CD14-positive monocyte (primary cell): ENCODE data around the gene SHLD1. TPM values are rescaled to one million over a fixed set of nuclear protein-coding genes. Genes with fewer than 3 reads are reported as not detected.

Experiments used
- DNase-seq, 3 donors: peaks; one replicate each; pipeline ENCODE4 v3.0.0-alpha.2; 2011 to 2022
- H2AFZ ChIP-seq: 2 replicates; pipeline ENCODE4 v1.6.0; 2012; ENCODE audit warnings: mild to moderate bottlenecking, low read depth, low read length, inconsistent platforms; ENCODE audit not compliant: insufficient read depth, poor library complexity, severe bottlenecking
- H3K27ac ChIP-seq, 2 donors: 1 replicate in 1 of 2; 2 replicates in 1 of 2; pipeline ENCODE4 v1.5.1; 2012 to 2013; ENCODE audit warnings: low read length in 2 of 2, control low read depth in 1 of 2, inconsistent platforms in 1 of 2, low read depth in 1 of 2, mild to moderate bottlenecking in 1 of 2
- H3K27me3 ChIP-seq, 2 donors: one replicate each; pipeline versions ENCODE4 v1.6.0 to v1.6.1; 2011 to 2013; ENCODE audit warnings: low read length in 2 of 2; ENCODE audit not compliant: control insufficient read depth in 2 of 2, insufficient read depth in 2 of 2
- H3K36me3 ChIP-seq, 2 donors: replicated peaks in 1 of 2; 1 replicate in 1 of 2; 2 replicates in 1 of 2; pipeline versions ENCODE4 v1.5.1 to v1.6.1; 2012 to 2013; ENCODE audit warnings: low read length in 2 of 2, control low read depth in 1 of 2, inconsistent platforms in 1 of 2, mild to moderate bottlenecking in 1 of 2; ENCODE audit not compliant: insufficient read depth in 2 of 2, control insufficient read depth in 1 of 2
- H3K4me1 ChIP-seq, 2 donors: 1 replicate in 1 of 2; 2 replicates in 1 of 2; pipeline versions ENCODE4 v1.5.1 to v1.6.1; 2012 to 2013; ENCODE audit warnings: low read length in 2 of 2, control low read depth in 1 of 2, inconsistent platforms in 1 of 2, mild to moderate bottlenecking in 1 of 2, moderate library complexity in 1 of 2; ENCODE audit not compliant: insufficient read depth in 2 of 2, control insufficient read depth in 1 of 2
- H3K4me2 ChIP-seq: replicated peaks from 2 replicates; pipeline ENCODE3; 2012; ENCODE audit warnings: low read length, moderate library complexity, mild to moderate bottlenecking; ENCODE audit not compliant: poor library complexity, severe bottlenecking; ENCODE audit errors: extremely low read depth
- H3K4me3 ChIP-seq, 3 experiments: fragments of 200-600 bp in 1 of 3; sonication (generic) in 1 of 3; replicated peaks in 1 of 3; 1 replicate in 2 of 3; 2 replicates in 1 of 3; pipeline ENCODE4 v1.5.1; 2011 to 2013; ENCODE audit warnings: low read length in 3 of 3, mild to moderate bottlenecking in 3 of 3, control low read depth in 2 of 3, low read depth in 2 of 3, inconsistent platforms in 1 of 3, moderate library complexity in 1 of 3
- H3K79me2 ChIP-seq: 2 replicates; pipeline ENCODE4 v1.6.0; 2012; ENCODE audit warnings: mild to moderate bottlenecking, control low read depth, inconsistent platforms, low read length, moderate library complexity; ENCODE audit not compliant: insufficient read depth
- H3K9ac ChIP-seq: 2 replicates; pipeline ENCODE4 v1.6.0; 2017; ENCODE audit warnings: low read length, mild to moderate bottlenecking; ENCODE audit not compliant: insufficient read depth, poor library complexity, severe bottlenecking
- H3K9me3 ChIP-seq, 2 donors: replicated peaks in 1 of 2; 1 replicate in 1 of 2; 2 replicates in 1 of 2; pipeline versions ENCODE4 v1.5.1 to v1.6.1; 2012 to 2013; ENCODE audit warnings: low read length in 2 of 2, control low read depth in 1 of 2; ENCODE audit not compliant: control insufficient read depth in 1 of 2, insufficient read depth in 1 of 2
- H4K20me1 ChIP-seq: 2 replicates; pipeline ENCODE4 v1.6.0; 2012; ENCODE audit warnings: mild to moderate bottlenecking, low read length, control low read depth, moderate library complexity; ENCODE audit not compliant: insufficient read depth
- H3K27ac Mint-ChIP-seq, 7 donors: one replicate each; pipeline ENCODE4 v1.8.0; 2020; ENCODE audit warnings: mild to moderate bottlenecking in 7 of 7, mixed read lengths in 7 of 7, moderate library complexity in 6 of 7, inconsistent platforms in 2 of 7
- H3K27me3 Mint-ChIP-seq, 3 donors: one replicate each; pipeline ENCODE4 v1.8.0; 2021 to 2022; ENCODE audit warnings: low read depth in 3 of 3, mild to moderate bottlenecking in 3 of 3, mixed read lengths in 3 of 3, moderate library complexity in 3 of 3, inconsistent platforms in 1 of 3
- H3K36me3 Mint-ChIP-seq, 2 donors: one replicate each; pipeline ENCODE4 v1.8.0; 2020; ENCODE audit warnings: mixed read lengths in 2 of 2, inconsistent platforms in 1 of 2, mild to moderate bottlenecking in 1 of 2
- H3K4me1 Mint-ChIP-seq: one replicate; pipeline ENCODE4 v1.8.0; 2020; ENCODE audit warnings: mild to moderate bottlenecking, mixed read lengths
- H3K4me3 Mint-ChIP-seq, 2 donors: one replicate each; pipeline ENCODE4 v1.8.0; 2020; ENCODE audit warnings: mild to moderate bottlenecking in 2 of 2, mixed read lengths in 2 of 2, moderate library complexity in 1 of 2
- H3K9me3 Mint-ChIP-seq, 7 donors: one replicate each; pipeline ENCODE4 v1.8.0; 2020 to 2022; ENCODE audit warnings: mixed read lengths in 7 of 7, mild to moderate bottlenecking in 6 of 7, moderate library complexity in 6 of 7, inconsistent platforms in 2 of 7
- CTCF ChIP-seq: fragments of 200-600 bp; IDR thresholded peaks from one replicate; pipeline ENCODE4 v1.8.0; 2022; ENCODE audit warnings: antibody characterized with exemption, mild to moderate bottlenecking
- WGBS: methylation state at CpG from one replicate; pipeline ENCODE4 v1.1.5; 2013; ENCODE audit warnings: missing lambda C conversion rate; ENCODE audit not compliant: insufficient coverage; 5-methylcytosine and 5-hydroxymethylcytosine counted together
- intact Hi-C, 2 donors: fragments of 100-400 bp; cut with micrococcal nuclease; formaldehyde crosslinking; loops; one replicate each; pipeline versions ENCODE4 v1.15.0 to v1.15.1; 2023
- polyA plus RNA-seq, 3 donors: library from polyadenylated mRNA; depleted of rRNA in 1 of 3; unstranded in 2 of 3; stranded (reverse) in 1 of 3; fragments of 300-500 nt in 2 of 3; fragments of >200 nt in 1 of 3; fragmentation: Illumina TruSeq in 2 of 3; gene quantifications; 1 replicate in 2 of 3; 2 replicates in 1 of 3; pipeline ENCODE4 v1.2.3, GENCODE V29; 2012 to 2021

SHLD1 gene
- polyA plus RNA-seq, 3 donors: 8.3 to 12.7 (median 11.5) TPM

DNA sequence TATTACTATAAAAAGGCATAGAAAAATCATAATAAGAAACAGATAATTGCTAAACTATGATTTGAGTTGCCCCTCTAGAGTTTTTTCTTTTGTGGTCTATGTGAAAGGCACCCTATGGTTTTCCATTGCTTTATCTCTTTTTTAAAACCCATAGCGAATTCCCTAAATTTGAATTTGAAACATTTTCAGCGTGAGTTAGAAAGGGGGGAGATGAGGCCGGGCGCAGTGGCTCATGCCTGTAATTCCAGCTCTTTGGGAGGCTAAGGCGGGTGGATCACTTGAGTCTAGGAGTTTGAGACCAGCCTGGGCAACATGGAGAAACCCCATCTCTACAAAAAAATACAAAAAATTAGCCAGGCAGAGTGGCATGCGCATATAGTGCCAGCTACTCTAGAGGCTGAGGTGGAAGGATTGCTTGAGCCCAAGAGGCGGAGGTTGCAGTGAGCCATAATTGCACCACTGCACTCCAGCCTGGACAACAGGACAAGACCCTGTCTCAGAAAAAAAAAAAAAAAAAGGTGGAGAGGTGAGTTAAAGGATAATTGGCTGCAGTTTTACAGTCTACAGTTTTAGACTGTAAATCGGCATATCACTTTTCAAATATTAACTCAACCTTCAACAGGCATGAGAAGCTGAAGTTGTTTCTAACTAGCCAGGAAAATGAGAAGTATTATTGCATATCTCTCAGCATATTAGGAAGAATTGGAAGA lies 46.3 kb downstream of the SHLD1 start:
- no peaks in the 10 kb centered on the region for H3K79me2 ChIP-seq
- H4K20me1 ChIP-seq: no peaks in the 10 kb centered on the region
- H3K27me3 ChIP-seq: no peaks in the 10 kb centered on the region
- H3K36me3 Mint-ChIP-seq: peaks cover 16 to 28% of the 10 kb centered on the region in 2 donors
- H3K9me3 ChIP-seq: no peaks in the 10 kb centered on the region
- H3K27me3 Mint-ChIP-seq: peaks cover 0 to 1% (median 0%) of the 10 kb centered on the region in 3 donors
- H3K9ac ChIP-seq: no peak overlapping the region
- no peak overlapping the region for H3K27ac ChIP-seq
- H3K27ac Mint-ChIP-seq: peak overlapping the region in 1 of 7 donors; percentile 15
- peaks cover 0 to 7% of the 10 kb centered on the region in 2 donors for H3K4me1 ChIP-seq
- H3K4me2 ChIP-seq: no peak overlapping the region
- no peak overlapping the region for H2AFZ ChIP-seq
- peaks cover 0 to 8% (median 0%) of the 10 kb centered on the region in 7 donors for H3K9me3 Mint-ChIP-seq
- H3K4me3 ChIP-seq: no peak overlapping the region
- WGBS: 86% methylated on average over 1 of the region's 8 CpGs
- no peak for DNase-seq
- H3K4me3 Mint-ChIP-seq: no peak overlapping the region
- peaks cover 0 to 19% of the 10 kb centered on the region in 2 donors for H3K36me3 ChIP-seq
- peaks cover 11% of the 10 kb centered on the region for H3K4me1 Mint-ChIP-seq
- intact Hi-C loops: no loop called here
- no peak for TF ChIP-seq CTCF

DNA sequence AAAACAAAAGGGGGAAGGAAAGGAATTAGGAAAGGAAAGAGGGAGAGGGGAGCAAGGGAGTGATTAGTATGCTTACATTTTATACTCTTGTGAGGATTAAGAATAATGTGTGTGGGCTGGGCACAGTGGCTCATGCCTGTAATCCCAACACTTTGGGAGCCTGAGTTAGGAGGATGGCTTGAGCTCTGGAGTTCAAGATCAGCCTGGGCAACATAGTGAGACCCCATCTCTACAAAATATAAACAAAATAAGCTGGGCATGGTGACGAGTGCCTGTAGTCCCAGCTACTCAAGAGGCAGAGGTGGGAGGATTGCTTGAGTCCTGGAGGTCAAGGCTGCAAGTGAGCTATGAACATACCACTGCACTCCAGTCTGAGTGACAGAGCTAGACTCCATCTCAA lies 47.0 kb downstream of the SHLD1 start:
- H3K9ac ChIP-seq: no peak overlapping the region
- no peaks in the 10 kb centered on the region for H3K9me3 ChIP-seq
- Mint-ChIP-seq H3K4me3 (no peak overlapping the region), H3K27me3 (peaks cover 0 to 1% (median 1%) of the 10 kb centered on the region in 3 donors), H3K9me3 (peaks cover 0 to 8% (median 0%) of the 10 kb centered on the region in 7 donors), H3K36me3 (peaks cover 13 to 31% of the 10 kb centered on the region in 2 donors), H3K27ac (no peak overlapping the region), H3K4me1 (peaks cover 11% of the 10 kb centered on the region)
- no peak overlapping the region for H3K4me3 ChIP-seq
- no peak for TF ChIP-seq CTCF
- no peak overlapping the region for H3K27ac ChIP-seq
- H3K36me3 ChIP-seq: peaks cover 0 to 25% of the 10 kb centered on the region in 2 donors
- DNase-seq: no peak
- no peak overlapping the region for H2AFZ ChIP-seq
- WGBS: no CpG with 5 or more reads among the region's 1 CpG
- H3K79me2 ChIP-seq: no peaks in the 10 kb centered on the region
- H3K4me1 ChIP-seq: peaks cover 0 to 7% of the 10 kb centered on the region in 2 donors
- no peak overlapping the region for H3K4me2 ChIP-seq
- intact Hi-C loops: no loop called here
- no peaks in the 10 kb centered on the region for H3K27me3 ChIP-seq
- no peaks in the 10 kb centered on the region for H4K20me1 ChIP-seq
